Stimulated activated CD8-positive, alpha-beta memory T cell treated with anti-CD3 and anti-CD28 coated beads, Interleukin-12 subunit alpha, Interleukin-12 subunit beta, amount 100 ng/mL, for 1 hour (primary cell): Measurements from ENCODE around the gene CROT.
A peak's percentile ranks its signal among the peaks of the same experiment; 100 is the strongest.

Source experiments
- DNase-seq: peaks from one replicate; pipeline ENCODE4 v3.0.0-alpha.2; 2020; ENCODE audit warnings: low read depth

Gene CROT

DNA sequence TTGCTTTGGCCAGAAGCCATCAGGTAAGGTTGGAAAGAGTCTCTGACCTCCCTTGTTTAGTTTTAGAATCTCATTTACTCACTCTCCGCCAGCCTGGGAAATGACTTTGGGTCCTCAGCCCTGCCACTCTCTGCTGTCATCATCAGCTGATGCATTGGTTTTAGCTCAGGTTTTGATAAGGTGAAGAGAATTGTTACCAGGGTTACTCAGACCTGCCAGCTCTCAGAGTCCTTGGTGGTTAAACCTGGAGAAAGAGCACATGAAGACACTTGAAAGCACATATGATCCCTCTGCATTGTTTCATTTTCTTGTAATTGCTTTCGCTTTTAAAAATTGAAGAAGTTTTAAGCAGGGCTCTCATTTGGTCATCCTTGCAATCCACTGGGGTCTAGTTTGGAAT, 4.0 kb upstream of the CROT start:
- DNase-seq: no peak

DNA sequence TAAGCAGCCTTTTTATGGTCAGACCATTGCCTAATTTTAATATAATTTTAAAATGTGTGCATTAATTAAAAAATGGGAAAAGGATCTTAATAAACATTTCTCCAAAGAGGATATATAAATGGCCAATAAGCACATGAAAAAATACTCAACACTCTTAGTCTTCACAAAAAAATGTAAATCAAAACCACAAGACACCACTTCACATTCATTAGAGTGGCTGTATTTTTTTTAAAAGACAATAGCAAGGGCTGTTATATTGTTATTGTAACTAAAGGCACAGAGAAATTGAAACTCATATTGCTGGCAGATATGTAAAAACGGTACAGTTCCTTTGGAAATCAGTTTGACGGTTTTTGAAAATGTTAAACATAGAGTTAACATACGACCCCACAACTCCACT, 3.2 kb upstream of the CROT start:
- no peak for DNase-seq

DNA sequence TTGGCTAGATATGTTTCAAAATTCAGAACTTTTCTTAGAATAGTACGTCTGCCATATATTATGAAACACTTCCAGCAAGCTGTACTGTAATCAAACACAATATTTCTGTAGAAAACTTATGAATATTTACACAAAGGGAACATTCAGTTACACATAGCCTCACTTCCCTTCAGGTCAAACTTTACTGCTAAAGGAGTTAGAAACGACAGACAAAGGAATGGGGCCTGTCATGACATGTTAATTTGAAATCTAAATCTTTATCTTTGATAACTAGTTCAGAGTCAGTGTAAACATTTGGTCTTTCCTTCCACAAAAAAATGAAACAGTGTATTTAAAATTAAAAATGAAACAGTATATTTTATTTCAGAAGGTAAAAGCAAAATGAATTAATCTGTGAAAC, 1.0 kb upstream of the CROT start:
- no peak for DNase-seq

DNA sequence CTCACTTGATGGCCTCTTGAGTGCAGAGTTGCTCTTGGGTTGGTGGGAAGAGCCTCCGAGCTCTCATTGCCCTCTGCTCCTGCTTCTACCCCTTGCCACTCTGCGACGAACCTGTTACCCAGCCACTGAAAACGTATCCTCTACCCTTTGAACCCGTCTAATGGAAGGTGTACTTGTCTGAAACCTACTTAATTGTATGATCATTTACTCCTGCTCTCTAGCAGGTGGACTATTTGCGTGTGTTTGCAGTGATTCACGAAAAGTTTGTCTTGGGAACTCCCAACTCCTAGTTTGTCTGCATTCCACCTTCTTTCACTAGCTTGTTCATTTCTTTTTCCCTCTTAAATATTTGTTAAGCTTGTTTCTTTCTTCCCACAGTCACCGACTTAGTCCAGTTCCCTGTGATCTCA, 503 bp downstream of the CROT start:
- no peak for DNase-seq

- no peak for DNase-seq
Observed at GRCh38 chr7:87347207-87347606, 1.7 kb downstream of the CROT start.

- DNase-seq: no peak
Observed at GRCh38 chr7:87347664-87348063, 2.2 kb downstream of the CROT start.

DNA sequence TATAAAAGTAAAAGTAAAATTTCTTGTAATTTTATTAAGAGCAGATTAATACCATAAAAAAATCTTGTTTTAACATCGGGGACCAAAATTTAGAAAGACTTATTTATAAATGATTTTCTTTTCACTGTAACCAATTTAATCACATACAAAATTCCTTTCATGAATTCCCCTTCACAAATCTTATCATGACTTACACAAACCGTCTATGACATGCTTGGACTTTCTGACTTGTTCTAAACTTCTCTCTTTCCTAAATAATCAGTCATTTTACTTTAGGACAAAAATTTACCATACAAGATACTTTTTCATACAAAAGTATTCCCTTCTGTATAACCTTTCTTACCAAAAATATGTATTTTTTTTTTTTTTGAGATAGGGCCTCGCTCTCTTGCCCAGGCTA, 9.3 kb downstream of the CROT start:
- no peak for DNase-seq

DNA sequence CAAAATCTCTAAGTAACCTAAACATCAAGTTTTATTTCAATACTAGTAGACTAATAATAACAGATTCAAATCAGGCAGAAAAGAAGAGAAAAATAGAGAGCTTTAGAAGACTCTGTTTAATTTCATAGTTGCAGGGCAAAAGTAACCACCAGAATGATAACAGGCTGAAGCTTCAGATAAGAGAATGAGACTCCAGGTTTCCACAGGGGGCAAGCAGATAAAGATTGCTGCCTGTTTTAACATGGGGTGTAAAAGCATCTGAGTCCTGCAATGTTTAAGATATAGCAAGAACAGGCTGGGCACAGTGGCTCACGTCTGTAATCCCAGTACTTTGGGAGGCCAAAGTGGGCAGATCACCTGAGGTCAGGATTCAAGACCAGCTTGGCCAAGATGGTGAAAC, 11.0 kb downstream of the CROT start:
- no peak for DNase-seq

DNA sequence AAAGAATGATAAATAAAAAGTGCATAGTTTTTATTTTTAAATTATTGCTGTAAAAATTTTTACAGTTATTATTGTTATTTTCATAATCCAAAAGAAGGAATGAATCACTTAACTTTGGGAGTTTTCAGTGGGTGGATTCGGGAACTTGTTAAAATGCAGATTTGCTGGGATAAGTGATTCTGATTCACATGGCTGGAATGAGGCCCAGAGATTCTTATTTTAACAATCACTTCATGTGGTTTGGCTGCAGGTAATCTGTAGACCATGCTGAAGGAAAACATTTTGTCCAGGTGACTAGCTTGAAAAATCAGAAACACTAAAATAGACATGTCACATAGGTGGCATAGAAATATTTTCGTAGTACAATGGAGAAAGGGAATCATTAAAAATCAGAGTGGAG, 13.9 kb downstream of the CROT start:
- DNase-seq: no peak

DNA sequence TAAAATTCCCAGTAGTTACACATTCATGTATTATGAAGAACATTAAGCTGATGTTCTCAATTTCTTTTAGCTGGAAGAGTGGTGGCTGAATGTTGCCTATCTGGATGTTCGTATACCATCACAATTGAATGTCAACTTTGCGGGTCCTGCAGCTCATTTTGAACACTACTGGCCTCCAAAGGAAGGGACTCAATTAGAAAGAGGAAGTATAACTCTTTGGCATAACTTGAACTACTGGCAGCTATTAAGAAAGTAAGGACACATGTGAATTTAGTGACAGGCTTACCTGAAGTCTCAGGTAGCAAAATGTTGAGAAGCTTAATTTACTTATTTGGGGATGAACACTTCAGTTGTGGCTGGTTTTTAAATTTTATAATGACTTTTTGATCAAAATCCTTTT, 15.9 kb downstream of the CROT start:
- DNase-seq: no peak

- no peak for DNase-seq
Observed at GRCh38 chr7:87363342-87363741, 17.9 kb downstream of the CROT start.

GRCh38 chr7:87364246-87364645, 18.8 kb downstream of the CROT start:
- DNase-seq: no peak

GRCh38 chr7:87369216-87369615, 23.8 kb downstream of the CROT start:
- DNase-seq: peak; percentile 2

DNA sequence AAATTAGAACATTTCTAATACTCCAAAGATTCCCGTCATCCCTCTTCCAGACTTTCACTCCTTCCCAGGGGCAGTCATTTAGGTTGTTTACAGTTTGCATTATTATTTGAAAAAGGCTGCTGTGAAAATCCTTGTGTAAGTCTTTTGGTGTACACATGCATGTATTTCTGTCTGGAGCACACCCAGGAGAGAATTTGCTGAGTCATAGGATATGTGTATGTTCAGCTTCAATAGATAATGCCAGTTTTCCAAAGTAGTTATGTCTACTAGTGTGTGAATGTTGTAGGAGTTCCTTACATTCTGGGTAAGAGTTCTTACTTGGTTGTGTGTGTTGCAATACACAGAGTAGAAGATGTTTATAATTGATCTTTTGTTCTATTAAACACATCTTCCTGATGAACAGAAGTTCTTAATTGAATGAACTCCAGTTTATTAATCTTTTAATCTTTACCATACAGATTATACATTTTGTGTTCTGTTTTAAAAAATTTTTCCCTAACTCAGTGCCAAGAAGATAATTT, 25.3 kb downstream of the CROT start:
- DNase-seq: no peak

DNA sequence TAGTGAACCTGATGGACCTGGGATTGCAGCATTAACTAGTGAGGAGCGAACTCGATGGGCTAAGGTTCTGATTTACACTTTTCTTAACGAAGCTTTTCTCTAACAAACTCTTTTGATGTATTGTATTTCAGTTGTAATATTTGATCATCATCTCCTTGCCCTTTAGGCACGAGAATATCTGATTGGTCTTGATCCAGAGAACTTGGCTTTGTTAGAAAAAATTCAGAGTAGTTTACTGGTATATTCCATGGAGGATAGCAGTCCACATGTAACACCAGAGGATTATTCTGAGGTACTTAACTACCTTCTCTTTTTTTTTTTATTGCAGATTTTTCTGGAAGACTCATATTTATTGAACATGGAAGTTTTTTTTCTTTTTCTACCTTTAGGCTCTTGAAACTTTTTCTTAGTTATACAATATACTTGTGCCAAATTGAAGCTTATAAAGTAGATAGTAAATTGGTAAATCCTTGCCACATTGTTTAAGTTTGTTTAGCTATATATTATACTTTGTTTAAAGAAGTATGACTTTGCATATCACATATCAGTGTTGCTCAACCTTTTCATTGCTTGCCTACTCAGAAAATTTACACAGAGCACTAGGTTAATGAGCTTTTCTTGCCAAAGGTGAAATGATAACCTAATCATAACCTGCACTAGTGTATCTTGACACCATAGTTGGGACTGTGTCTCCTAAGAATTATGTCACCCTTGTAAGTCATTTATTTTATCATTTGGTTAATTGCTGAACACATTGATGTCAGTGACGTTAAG, 30.4 kb downstream of the CROT start:
- DNase-seq: no peak

GRCh38 chr7:87380905-87381304, 35.4 kb downstream of the CROT start:
- DNase-seq: no peak

GRCh38 chr7:87391020-87391701, 45.7 kb downstream of the CROT start:
- DNase-seq: no peak

DNA sequence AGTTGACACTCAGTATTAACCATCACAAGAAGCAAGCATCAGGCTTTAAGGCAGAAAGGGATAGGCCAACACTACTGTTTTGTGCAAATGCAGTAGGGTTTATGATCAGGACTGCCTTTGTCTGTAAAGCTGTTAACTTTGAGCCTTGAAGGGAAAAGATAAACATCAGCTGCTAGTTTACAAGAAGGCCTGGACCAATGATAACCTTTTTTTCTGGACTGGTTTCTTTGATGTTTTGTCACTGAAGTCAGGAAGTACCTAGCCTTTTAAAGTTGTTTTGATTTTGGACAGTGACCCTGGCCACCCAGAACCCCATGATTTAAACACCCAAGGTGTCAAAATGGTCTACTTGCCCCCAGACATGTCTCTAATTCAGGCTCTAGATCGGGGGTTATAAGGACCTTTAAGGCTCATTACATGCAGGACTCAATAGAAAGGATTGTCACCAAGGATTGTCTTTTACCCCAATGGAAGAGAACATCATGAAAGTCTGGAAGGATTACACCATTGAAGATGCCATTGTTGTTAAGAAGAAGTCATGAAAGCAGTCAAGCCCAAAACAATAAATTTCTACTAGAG, 50.1 kb downstream of the CROT start:
- no peak for DNase-seq

- DNase-seq: no peak
Observed at GRCh38 chr7:87398446-87398845, 53.0 kb downstream of the CROT start.

GRCh38 chr7:87404674-87405073, 59.2 kb downstream of the CROT start:
- DNase-seq: no peak

GRCh38 chr7:87411186-87411585, 65.7 kb downstream of the CROT start:
- no peak for DNase-seq

- DNase-seq: no peak
Observed at GRCh38 chr7:87413029-87413428, 67.6 kb downstream of the CROT start.
